ENCODE measurements around the gene SCARB1. TPM values are rescaled to one million over a fixed set of nuclear protein-coding genes. Genes with fewer than 3 reads are reported as not detected.

Gene SCARB1
- total RNA-seq, 1 experiment from 2014 or later: 31.3 TPM

DNA sequence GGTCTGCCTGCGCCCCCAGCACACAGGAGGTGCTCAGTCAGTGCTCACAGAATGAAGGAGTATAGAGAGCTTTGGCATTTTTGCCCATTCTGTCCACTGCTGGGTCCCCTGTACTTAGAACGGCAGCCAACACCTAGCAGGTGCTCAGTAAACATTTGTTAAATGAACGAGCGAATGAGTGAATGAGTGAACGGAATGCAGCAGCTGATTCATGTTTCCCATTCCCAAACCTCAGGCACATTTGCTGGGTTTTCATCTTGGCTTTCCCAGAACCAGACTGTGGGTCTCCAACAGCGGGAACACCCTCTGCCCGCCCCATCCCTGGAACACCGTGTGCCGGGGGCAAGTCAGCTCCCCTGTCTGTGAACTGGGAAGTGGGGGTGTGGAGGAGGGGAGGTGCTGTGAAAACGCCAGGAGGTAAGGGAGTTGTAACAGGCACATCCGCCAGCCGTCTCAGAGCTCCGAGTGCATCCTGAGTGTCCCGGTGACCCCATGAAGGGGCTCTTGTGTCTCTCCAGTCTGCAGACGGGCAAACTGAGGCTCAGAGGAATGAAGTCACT lies 47.3 kb downstream of the SCARB1 start:
- Histone ChIP-seq H2BK5ac (ENCODE audit: insufficient read length, low read length) (no peak overlapping the region), H3K56ac (ENCODE audit: insufficient read length, low read depth, low read length) (no peak overlapping the region), H3K18ac (ENCODE audit: insufficient read length, low read depth, low read length) (no peak overlapping the region), H2BK120ac (ENCODE audit: low read depth, low read length, poor library complexity, severe bottlenecking) (no peak overlapping the region), H2AFZ (ENCODE audit: low read length) (no peak overlapping the region), H3T11ph (ENCODE audit: low read length) (no peak overlapping the region), H4K8ac (replicated peaks; ENCODE audit: insufficient read length, low read depth, low read length) (no peak overlapping the region), H3K4me2 (ENCODE audit: insufficient read depth, insufficient read length, low read length) (no peak overlapping the region), H2BK20ac (ENCODE audit: low read depth, low read length, poor library complexity, severe bottlenecking) (no peak overlapping the region), H3K14ac (ENCODE audit: insufficient read depth, low read length) (no peak overlapping the region), H4K91ac (ENCODE audit: insufficient read length, low read depth, low read length) (no peak overlapping the region), H3K23me2 (ENCODE audit: insufficient read length, low read depth, low read length, poor library complexity, severe bottlenecking) (no peaks in the 10 kb centered on the region), H3K79me1 (ENCODE audit: insufficient read depth, low read depth, low read length, poor library complexity, severe bottlenecking) (no peaks in the 10 kb centered on the region), H2BK12ac (ENCODE audit: insufficient read length, low read depth, low read length) (no peak overlapping the region), H3K4ac (ENCODE audit: low read depth, low read length) (no peak overlapping the region), H3K9ac (ENCODE audit: extremely low read depth, insufficient read length, low read length) (no peak overlapping the region), H3K27ac (ENCODE audit: insufficient read length, low read depth, low read length) (no peak overlapping the region), H3K4me1 (ENCODE audit: insufficient read depth, low read length) (0 out of 2 replicates have a peak, but pooled peaks cover 2% of the 10 kb centered on the region), H4K20me1 (ENCODE audit: control insufficient read depth, insufficient read depth, insufficient read length) (no peaks in the 10 kb centered on the region), H4K5ac (ENCODE audit: insufficient read length, low read depth, low read length) (no peak overlapping the region), H3K9me3 (ENCODE audit: control insufficient read depth, low read depth, low read length) (no peaks in the 10 kb centered on the region), H3K23ac (ENCODE audit: insufficient read length, low read depth, low read length) (no peak overlapping the region), H2BK15ac (ENCODE audit: low read depth, low read length) (no peak overlapping the region), H3K27me3 (ENCODE audit: insufficient read depth, low read length) (no peaks in the 10 kb centered on the region), H2AK5ac (ENCODE audit: insufficient read length, low read length) (no peak overlapping the region), H3K79me2 (ENCODE audit: insufficient read depth, low read length) (no peaks in the 10 kb centered on the region)
- no peaks in the 10 kb centered on the region; a peak in 1 of 5 replicates for H3K9me3 Mint-ChIP-seq
- TF ChIP-seq, protein P1, sequence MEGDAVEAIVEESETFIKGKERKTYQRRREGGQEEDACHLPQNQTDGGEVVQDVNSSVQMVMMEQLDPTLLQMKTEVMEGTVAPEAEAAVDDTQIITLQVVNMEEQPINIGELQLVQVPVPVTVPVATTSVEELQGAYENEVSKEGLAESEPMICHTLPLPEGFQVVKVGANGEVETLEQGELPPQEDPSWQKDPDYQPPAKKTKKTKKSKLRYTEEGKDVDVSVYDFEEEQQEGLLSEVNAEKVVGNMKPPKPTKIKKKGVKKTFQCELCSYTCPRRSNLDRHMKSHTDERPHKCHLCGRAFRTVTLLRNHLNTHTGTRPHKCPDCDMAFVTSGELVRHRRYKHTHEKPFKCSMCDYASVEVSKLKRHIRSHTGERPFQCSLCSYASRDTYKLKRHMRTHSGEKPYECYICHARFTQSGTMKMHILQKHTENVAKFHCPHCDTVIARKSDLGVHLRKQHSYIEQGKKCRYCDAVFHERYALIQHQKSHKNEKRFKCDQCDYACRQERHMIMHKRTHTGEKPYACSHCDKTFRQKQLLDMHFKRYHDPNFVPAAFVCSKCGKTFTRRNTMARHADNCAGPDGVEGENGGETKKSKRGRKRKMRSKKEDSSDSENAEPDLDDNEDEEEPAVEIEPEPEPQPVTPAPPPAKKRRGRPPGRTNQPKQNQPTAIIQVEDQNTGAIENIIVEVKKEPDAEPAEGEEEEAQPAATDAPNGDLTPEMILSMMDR (conservative IDR thresholded peaks at IDR 0.05): no peak
- DNase-seq: no peak
- H3K4me3 Mint-ChIP-seq: no peak overlapping the region
- no CpG with 5 or more reads among the region's 15 CpGs for WGBS (ENCODE audit: extremely low coverage, insufficient read length, low lambda C conversion rate)
- H3K4me1 Mint-ChIP-seq: peaks cover 6% of the 10 kb centered on the region in 2 experiments
- no peaks in the 10 kb centered on the region; the same call in 1 of the 2 replicates for H3K27me3 Mint-ChIP-seq (ENCODE audit: low read depth)
- H3K27ac Mint-ChIP-seq: peak overlapping the region; percentile 62 to 88 (median 76); a peak in 6 of 7 replicates
- peaks cover 23 to 34% (median 24%) of the 10 kb centered on the region in 3 experiments for H3K36me3 Mint-ChIP-seq (ENCODE audit: insufficient read depth in 1 of 3, low read depth in 3 of 3)
